ENCODE data around the gene GALNS.

DNA sequence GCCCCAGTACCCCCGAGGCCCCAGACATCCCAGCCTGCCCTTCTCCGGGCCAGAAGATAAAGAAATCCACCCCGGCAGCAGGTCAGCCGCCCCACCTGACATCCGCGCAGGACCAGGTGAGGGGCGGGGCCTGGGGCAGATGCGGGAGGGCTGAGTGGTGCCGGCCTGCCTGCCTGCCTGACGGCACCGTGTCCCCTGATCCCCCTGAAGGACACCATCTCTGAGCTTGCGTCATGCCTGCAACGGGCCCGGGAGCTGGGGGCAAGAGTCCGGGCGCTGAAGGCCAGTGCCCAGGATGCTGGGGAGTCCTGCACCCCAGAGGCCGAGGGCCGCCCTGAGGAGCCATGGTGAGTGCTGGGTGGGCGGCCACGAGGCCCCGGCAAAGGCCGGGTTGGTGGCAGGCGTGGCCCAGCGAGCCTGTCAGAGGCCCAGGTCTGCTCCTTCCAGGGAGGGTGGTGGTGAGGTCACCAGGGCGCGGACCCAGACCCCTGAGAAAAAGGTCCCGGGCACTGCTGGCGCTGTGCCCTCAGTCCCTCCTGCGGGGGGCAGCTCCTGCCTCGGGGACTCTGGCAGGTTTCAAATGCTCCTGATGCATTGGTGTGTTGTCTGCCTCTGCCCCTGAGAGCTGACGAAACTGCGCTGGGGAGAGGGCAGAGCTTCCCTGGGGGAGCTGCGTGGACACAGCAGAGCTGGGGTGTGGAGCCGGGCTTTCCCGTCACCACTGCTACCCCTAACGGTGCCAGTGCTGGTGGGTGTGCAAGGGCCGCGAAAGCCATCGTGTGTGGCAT lies 52.0 kb downstream of the GALNS start:
- TF ChIP-seq, protein P1, sequence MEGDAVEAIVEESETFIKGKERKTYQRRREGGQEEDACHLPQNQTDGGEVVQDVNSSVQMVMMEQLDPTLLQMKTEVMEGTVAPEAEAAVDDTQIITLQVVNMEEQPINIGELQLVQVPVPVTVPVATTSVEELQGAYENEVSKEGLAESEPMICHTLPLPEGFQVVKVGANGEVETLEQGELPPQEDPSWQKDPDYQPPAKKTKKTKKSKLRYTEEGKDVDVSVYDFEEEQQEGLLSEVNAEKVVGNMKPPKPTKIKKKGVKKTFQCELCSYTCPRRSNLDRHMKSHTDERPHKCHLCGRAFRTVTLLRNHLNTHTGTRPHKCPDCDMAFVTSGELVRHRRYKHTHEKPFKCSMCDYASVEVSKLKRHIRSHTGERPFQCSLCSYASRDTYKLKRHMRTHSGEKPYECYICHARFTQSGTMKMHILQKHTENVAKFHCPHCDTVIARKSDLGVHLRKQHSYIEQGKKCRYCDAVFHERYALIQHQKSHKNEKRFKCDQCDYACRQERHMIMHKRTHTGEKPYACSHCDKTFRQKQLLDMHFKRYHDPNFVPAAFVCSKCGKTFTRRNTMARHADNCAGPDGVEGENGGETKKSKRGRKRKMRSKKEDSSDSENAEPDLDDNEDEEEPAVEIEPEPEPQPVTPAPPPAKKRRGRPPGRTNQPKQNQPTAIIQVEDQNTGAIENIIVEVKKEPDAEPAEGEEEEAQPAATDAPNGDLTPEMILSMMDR (IDR thresholded peaks at IDR 0.05): no peak
- no peak for TF ChIP-seq POLR2A (IDR thresholded peaks at IDR 0.05)
